CD4-positive, alpha-beta T cell treated with Interleukin-21 for 1 hour (primary cell): ENCODE measurements around the gene PNCK.
A peak's percentile ranks its signal among the peaks of the same experiment; 100 is the strongest.
"Not testable (repeated sequence)": the region's sequence is repeated elsewhere in the genome, so short reads cannot be mapped to it uniquely, and the experiment has no call there.

Experiments
- DNase-seq: peaks from one replicate; pipeline ENCODE4 v3.0.0-alpha.2; 2020

PNCK gene

DNA sequence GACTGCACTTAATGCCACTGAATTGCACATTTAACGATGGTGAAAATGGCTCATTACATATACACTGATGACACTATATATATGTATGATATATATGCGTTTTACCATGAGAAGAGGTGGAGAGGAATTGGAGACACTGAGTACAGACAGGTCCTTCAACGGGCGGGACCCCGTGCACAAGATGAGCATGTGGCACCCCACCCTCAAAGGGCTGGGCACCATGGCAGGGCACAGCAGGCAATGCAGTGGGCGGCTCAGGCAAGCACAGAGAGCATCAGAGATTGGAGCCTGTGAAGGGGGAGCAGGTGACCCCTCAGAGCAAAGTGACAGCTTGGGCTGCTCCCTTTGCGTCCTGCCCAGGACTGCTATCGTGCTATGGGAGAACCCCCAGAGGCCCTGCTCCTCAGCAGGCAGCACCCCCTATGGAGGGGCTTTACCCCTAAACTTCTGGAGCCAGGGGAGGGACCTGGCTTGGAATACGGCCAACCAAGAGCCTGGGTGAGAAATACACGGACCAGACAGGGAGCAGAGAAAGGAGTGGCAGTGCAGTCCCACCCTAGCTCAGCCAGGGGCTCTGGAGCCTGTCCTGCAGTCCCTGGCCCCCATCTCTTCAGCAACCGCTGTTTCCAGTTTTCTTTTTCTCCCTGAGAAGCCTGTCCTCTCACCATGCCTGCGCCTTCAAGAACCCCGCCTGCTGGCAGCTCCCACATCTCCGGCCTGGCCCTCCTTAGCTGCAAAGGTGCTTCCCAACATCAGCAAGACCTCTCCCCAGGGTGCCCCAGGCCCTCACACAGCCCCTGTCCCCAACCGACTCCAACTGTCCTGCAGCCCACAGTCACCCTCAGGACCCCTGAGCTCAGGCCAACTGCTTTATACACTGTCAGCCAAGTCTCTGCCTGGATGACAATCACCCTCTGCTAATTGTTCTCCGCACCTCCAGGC is 24.6 kb upstream of the PNCK start:
- no peak for DNase-seq

DNA sequence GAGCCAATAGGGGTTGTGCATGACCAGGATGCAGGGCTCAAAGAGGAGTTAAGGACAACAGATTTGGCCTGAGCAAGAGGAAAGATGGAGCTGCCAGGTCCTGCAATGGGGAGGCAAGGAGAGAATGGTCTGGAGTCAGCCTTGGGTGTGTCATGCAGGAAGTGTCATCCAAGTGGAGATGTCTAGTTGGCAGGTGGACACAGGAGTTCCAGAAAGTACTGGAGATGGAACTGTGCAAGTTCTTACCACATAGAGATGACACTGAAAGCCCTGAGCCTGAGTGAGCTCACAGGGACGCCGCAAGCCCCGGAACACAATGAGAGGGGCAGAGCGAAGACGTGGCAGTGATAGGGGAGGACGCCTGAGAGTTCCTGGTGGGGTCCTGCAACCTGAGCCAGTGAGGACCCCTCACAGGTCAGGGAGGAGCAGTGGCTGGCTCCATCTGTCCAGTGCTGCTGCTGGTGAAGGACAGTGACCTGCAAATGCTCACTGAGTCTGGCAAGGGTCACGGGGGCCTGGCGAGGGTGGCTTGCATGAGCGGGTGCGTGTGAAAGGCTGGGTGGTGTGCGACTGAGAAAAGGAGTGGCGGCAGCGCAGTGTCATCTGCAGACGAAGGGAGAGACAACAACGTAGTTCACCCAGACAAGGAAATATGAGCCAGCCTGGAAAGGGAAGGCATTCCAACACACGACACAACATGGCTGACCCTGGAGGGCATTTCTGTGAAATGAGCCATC is 23.5 kb upstream of the PNCK start:
- not testable (repeated sequence) for DNase-seq

DNA sequence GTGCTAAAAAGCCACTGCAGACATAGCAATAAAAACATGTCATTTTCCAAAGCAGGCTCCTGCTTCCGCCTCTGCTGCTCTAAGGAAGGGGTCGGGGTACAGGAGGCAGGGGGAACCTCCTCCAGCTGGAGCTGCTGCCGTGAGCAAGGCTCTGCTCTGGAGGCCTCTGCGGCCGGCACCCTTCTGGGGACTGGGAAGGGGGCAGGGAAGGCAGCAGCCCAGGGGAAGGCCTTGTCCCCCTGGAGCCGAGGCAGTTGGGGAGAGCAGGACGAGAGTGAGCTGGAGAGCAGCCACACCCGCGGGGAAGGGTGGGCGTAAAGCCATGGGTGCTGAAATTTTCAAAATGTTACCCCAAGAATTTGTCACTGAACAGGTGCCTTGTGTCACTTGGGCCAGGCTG is 22.9 kb upstream of the PNCK start:
- not testable (repeated sequence) for DNase-seq

DNA sequence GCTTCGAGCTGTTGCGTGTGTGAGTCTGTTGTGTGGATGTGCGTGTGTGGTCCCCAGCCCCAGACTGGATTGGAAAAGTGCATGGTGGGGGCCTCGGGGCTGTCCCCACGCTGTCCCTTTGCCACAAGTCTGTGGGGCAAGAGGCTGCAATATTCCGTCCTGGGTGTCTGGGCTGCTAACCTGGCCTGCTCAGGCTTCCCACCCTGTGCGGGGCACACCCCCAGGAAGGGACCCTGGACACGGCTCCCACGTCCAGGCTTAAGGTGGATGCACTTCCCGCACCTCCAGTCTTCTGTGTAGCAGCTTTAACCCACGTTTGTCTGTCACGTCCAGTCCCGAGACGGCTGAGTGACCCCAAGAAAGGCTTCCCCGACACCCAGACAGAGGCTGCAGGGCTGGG is 22.5 kb upstream of the PNCK start:
- DNase-seq = no peak

DNA sequence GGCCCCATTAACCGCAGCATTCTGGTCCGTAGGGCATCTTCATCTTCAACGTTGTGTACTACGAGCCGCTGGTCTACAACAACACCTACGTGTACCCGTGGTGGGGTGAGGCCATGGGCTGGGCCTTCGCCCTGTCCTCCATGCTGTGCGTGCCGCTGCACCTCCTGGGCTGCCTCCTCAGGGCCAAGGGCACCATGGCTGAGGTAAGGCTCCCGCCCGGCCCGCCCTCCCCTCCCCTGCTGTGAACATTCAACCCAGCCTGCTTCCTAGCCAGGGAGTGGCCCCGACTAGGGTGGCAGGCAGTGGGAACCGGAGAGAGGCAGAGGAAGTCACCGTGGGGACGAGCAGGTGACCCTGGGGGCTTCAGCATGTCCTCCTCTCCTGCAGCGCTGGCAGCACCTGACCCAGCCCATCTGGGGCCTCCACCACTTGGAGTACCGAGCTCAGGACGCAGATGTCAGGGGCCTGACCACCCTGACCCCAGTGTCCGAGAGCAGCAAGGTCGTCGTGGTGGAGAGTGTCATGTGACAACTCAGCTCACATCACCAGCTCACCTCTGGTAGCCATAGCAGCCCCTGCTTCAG is 21.2 kb upstream of the PNCK start:
- no peak for DNase-seq

DNA sequence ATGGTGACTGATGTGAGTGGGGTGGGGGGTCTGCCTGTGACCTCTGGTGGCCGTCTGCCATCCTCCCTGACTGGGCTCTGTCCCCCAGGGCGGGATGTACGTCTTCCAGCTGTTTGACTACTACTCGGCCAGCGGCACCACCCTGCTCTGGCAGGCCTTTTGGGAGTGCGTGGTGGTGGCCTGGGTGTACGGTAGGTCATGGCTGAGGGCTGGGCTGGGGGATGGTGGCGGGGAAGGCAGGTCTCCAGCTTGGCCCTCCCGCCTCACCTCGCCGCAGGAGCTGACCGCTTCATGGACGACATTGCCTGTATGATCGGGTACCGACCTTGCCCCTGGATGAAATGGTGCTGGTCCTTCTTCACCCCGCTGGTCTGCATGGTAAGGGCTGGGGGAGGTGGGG is 20.6 kb upstream of the PNCK start:
- DNase-seq = not testable (repeated sequence)

DNA sequence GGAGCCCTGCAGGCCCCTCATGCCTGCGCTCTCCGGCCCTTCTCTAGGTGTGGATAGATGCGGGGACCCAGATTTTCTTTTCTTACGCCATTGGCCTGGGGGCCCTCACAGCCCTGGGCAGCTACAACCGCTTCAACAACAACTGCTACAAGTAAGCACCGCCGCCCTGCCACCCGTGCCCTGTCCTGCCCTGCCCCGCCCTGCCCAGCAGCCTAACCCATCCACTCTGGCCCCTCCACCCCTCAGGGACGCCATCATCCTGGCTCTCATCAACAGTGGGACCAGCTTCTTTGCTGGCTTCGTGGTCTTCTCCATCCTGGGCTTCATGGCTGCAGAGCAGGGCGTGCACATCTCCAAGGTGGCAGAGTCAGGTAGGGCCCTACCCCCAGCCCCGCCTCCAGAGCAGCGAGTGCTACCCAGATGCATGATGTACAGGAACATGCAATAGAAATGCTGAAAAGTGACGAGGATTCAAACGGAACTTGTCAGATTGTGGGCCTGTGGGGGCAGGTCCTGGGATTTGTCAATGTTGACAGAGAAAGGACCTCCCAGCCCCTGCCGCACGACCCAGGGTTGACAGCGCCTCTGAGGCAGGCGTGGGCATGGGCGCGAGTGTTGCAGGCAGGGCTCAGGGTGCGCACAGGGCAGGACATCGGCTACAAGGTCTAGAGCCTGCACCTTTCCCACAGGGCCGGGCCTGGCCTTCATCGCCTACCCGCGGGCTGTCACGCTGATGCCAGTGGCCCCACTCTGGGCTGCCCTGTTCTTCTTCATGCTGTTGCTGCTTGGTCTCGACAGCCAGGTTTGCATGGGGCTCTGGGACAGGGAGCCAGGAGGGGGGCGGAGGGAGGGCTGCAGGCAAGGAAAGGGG is 19.8 kb upstream of the PNCK start:
- no peak for DNase-seq

DNA sequence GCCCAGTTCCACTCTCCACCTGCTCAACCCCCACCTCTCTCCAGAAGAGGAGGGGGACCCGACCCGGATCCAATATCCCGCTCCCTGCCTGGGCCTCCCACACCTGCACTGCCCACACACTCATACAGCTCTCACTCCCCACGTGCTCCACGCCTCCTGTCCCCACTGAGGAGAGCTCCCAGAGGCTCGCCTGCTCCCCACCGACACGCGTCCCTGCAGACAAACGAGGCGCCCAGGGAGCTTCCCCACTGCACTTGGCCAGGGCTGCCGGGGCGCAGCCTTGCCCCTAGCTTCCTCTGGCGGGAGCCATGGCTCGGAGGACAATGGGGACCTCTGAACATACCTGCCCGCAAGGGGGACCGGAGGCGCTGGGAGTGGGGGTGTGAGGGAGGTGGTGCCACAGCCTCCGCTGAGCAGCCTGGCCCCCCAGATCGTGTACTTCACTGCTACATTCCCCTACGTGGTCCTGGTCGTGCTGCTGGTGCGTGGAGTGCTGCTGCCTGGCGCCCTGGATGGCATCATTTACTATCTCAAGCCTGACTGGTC is 19.1 kb upstream of the PNCK start:
- DNase-seq = no peak

DNA sequence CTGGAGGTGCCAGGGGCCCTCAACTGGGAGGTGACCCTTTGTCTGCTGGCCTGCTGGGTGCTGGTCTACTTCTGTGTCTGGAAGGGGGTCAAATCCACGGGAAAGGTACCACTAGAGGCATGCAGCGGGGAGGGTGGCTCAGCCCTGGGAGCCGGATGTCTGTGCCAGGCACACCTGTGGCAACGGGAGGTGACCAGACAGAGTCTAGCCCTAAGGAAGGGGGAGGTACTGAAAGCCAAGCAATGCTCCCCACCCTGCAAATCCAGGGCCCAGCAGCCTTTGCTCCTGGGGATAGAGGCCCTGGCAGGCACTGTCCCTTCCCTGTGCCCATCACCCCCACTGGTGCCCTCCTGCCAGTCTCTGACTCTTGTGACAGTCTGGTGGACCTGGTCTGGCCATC is 18.4 kb upstream of the PNCK start:
- no peak for DNase-seq

DNA sequence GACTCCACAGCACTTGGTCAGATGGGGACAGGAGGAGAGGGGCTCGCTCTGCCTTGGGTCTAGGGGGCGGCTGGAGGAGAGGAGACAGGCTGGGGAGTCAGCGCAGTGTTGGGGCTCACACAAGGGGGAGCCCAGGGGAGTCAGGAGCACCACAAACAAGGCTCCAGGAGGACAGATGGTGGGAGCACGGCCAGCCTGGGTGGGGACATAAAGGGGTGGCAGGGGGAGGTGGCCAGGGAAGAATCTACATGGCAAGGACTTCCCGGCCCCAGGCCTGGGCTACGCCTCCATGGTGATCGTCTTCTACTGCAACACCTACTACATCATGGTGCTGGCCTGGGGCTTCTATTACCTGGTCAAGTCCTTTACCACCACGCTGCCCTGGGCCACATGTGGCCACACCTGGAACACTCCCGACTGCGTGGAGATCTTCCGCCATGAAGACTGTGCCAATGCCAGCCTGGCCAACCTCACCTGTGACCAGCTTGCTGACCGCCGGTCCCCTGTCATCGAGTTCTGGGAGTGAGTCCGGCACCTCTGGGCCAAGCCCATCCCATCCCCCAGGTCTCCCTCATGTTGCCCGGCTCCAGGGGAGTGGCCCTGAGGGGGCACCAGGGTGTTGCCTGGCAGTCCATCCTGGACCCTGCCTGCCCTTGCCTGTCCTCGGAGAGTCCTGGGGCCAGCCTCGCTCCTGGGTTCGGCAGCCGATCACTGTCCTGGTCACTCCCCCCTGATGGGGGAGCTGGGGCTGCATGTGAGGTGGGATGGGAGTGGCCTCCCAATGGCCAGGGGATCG is 17.6 kb upstream of the PNCK start:
- DNase-seq = not testable (repeated sequence)

DNA sequence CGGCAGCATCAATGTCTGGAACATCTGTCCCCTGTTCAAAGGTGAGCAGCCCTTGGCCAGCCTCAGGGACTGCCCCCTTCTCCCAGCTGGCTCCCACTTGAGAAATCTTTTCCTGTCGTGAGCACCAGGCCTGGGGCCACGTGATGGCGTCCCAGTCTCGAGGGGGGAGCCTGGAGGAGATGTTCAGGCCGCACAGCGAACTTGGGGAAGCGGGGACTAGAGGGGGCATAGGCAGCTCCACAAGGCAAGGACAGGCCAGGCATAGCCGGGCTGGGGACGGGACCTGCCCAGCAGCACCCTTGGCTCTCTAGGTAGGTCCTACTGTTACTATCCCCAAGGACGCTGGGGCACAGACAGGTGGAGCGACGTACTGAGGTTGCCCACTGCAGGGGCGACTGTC is 16.9 kb upstream of the PNCK start:
- no peak for DNase-seq

DNA sequence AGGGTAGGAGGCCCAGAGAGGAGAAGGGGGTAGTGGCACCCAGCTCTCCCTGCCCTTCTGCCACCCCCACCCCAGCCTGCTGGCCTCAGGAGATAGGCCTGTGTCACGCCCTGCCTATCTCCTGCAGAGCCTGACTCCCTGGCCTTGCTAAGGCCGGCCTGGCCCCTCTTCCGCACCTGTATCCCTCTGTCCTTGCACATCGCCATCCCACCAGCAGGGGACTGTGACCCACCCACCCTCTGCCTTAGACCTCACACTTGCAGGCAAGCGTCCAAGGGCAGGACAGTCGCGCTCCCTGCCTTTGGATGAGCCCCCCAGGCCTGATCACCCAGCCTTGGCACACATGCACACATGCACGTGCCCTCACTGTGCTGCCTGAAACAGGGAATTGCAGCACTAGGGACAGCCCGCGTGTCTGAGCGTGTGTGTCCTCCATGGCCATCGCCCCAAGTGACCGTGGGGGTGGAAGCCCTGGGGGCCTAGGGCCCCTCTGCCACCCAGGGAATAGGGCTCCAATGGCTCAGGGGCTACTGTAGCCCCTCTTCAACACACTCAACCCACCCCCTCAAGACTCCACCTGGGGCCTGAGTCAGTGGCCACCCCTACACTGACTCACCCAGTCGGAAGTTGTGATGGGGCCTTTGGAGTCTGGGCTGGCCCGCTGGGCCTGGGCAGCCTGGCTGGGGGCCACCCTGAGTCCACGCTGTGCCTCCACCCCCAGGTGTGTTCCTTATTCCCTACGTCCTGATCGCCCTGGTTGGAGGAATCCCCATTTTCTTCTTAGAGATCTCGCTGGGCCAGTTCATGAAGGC is 16.2 kb upstream of the PNCK start:
- DNase-seq = no peak

DNA sequence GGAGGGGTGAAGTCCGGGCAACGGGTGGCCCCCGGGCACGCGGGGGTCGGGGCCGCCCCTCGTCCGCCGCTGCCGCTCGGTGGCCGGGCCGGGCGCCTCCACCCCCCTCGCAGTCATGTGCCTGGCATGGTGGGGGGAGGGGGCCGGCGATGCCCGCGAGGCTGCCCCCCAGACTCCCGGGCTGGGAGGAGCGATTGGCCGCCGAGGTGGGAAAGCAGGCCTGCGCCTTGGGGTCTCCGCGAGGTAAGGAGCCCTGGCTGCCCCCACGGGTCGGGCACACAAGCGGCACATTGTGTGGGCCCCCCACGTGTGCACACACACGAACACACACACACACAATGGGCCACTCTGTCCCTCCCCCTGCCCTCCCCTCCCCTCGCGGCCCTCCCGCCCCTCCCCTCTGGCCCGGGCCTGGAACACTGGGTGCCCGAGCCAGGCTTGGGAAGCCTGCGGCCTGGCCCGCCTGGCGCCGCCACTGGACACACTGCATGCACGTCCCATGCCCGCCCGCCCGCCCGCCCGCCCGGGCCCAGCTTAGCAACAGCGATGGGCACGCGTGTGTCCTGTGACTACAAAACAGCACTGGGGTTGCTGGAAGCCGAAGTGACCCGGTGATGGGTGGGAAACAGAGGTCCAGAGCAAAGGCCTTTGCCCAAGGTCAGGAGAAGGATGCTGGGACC is 15.4 kb upstream of the PNCK start:
- no peak for DNase-seq

DNA sequence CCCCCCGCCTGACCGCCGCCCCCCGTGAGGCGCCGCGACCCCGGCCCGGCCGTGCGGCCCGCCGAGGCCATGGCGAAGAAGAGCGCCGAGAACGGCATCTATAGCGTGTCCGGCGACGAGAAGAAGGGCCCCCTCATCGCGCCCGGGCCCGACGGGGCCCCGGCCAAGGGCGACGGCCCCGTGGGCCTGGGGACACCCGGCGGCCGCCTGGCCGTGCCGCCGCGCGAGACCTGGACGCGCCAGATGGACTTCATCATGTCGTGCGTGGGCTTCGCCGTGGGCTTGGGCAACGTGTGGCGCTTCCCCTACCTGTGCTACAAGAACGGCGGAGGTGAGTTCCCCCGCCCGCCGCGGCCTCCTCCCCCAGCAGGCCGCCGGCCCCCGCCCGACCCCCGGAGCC is 14.9 kb upstream of the PNCK start:
- DNase-seq = no peak

DNA sequence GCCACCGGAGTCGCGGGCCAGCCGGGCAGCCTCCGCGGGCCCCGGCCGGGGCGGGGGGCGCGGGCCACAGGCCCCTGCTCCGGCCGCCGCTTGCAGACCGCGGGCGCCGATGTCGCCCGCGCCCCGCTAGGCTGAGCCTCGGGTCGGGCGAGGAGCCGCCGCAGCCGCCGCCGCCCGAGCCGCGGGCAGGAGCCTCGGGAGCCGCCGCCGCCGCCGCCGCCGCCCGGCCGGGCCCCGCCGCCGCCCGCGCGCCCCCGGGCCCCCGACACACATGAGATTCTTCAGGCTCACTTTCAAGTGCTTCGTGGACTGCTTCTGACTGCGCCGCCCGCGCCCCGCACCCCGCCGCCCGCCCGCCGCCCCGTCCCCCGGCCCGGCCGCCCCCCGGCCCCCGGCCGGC is 14.5 kb upstream of the PNCK start:
- DNase-seq = no peak

DNA sequence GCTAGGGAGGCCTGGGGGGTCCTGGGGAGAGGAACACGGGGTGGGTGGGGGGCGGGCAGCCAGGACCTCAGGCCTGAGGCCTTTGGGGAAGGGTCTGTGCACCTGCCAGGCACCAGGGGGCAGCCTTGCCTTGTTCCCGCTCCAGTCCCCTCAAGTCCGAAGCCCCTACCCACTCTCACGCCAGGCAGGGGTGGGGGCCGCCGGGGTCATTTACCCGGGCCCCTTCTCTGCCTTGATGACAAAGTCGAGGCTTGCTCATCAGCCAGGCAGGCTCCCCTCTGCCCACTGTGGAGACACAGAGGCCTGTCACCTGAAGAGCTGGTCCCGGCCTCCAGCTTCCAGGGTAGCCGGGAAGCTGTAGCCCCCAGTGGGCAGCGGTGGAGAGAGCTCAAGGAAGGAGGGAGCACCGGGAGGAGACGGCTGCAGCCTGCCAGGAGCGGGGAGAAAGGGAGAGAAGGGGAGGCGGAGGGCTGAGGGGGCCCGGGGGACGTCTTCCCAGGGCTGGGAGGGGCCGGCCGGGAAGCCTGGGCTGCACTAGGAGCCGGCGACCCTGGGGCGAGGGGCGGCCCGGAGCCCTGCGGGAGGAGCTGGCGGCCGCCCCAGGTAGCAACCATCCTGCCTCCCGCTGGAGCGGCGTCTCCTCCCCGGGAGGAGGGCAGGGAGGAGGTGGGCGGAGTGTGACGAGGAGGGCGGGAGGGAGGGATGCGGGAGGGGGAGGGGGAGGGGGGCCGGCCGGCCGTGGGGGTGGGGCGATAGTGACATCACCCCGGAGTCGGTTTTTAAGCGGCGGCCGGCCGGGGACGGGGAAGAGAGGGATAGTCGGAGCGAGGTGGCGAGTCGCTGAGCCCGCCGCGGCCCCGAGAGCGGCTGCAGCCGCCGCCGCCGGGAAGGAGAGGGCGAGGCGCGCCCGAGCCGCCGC is 13.8 kb upstream of the PNCK start, which contains the start of gene SLC6A8:
Gene SLC6A8, plus strand, starts transcription at position 806 of the 919 bp plus-strand sequence. CDS start 649 bp downstream, outside the sequence.
- DNase-seq = peak; percentile 56

DNA sequence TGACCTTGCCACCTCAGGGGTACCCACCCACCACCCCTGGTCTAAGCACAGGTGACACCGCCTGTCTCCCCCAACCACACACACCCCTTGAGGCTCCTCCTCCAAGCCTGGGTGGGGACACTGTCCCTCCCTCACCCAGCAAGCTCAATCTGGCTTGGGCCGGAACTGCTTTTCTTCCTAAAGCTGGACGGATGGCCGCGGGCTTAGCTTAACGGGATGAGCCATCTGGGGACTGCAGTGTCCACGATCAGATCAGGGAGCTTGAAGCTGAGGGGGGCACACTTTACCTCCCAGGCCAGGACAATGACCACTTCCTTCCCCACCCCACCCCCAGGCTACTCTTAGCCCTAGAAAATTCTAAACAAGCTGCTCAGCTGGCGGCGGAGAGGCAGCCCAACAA is 13.1 kb upstream of the PNCK start:
- DNase-seq = no peak

DNA sequence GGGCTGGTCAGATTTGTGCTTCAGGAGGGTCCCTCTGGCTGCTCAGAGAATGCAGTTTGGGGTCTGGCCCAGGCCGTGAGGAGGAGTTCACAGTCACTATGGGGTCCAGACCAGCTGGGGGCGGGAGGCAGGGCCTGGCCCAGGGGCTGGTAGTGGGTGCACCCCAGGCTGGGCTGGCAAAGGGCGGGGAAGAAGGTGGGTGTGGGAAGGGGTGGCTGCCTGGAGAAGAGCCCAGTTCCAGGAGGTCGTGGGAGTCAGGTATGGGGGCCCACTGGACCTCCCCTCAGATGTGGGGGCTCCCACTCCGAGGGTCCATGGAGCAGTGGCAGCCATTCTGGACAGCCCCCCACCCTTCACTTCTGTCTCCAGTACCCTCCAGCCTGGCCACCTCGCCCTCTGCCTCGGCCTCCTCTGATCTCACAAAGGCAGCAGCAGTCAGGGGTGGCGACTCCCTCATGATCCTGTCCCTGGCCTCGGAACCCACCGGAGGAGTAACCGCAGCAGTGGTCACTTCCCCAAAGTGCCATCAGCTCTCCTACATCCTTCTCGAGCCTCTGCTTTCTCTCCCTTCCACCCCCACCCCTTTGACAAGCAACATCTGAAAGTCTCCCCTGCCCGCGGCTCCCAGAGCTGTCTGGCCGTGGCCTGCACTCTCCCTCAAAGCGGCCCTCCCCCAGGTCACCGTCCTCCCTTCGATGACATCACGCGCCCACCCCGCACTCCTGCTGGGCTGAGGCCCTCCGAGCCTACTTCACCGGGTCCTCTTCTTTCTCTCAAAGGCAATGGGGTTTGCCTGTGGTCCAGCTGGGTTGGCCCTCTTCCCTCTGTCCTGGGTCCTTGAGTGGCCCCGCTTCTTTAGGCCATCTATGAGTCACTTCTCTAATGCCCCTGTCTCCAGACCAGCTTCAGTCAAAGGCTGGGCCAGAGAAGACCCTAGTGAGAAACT is 12.4 kb upstream of the PNCK start:
- no peak for DNase-seq
